EH (cell line): Measurements from ENCODE around the gene ABHD11.
"Not testable (repeated sequence)": the region's sequence is repeated elsewhere in the genome, so short reads cannot be mapped to it uniquely, and the experiment has no call there.

Experiments
- DNase-seq: peaks from one replicate; pipeline ENCODE4 v3.0.0-alpha.2; 2015; ENCODE audit warnings: low read depth

Gene ABHD11, protein sequence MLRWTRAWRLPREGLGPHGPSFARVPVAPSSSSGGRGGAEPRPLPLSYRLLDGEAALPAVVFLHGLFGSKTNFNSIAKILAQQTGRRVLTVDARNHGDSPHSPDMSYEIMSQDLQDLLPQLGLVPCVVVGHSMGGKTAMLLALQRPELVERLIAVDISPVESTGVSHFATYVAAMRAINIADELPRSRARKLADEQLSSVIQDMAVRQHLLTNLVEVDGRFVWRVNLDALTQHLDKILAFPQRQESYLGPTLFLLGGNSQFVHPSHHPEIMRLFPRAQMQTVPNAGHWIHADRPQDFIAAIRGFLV

DNA sequence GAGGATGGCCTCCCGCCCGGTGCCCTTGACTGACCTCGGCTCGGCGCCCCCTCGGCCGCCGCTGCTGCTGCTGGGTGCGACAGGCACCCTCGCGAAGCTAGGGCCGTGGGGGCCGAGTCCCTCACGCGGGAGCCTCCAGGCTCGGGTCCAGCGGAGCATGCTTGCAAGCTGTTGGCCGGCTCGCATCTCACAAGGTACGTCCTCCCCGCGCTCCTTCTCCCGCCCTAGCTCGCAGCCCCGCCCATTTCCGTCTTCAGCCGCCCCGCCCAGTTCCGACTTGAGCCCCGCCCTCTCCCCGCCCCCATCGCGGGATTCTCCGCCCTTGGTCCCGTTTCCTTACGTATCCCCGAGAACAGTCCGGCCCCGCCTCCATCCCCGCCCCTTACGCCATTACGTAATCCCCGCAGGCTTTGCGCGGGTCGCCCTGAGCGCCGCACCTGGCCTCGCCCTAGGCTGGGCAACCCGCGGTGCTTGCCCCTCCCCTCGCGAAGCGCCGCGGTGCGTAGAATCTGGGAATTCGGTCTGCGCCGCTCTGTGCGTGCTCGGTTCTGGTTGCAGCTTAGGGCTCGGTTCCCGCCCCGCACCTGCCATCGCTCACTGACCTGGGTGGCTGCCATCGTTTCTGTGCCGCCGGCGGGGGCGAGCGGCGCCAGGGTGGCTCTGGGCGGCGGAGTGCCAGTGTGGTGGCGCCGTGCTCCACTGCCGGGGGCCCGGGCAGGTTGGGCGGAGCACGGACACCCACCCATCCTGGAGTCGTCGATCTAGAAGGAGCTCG is at the start of gene ABHD11:
ABHD11 (minus strand) TSS at position 191 of the 775 bp plus-strand sequence; CDS start at position 159, 32 bp downstream.
- DNase-seq, result peak; percentile 92

- not testable (repeated sequence) for DNase-seq
Measured at GRCh38 chr7:73787786-73788048, 49.1 kb upstream of the ABHD11 start.

DNA sequence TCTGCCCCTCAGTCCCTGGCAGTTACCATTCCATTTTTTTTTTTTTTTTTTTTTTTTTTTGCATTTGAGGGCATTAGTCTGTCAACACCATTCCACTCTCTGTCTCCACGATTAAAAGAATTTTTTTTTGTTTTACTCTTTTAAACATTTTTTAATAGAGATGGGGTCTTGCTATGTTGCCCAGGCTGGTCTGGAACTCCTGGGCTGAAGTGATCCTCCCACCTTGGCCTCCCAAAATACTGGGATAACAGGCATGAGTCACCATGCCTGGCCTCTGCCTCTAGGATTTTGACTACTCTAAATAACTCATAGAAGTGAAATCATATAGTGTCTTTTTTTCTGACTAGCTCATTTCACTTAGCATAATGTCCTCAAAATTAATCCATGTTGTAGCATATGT is 48.0 kb upstream of the ABHD11 start:
- peak; percentile 3 for DNase-seq

- DNase-seq, result peak; percentile 17
Measured at GRCh38 chr7:73779517-73779916, 40.9 kb upstream of the ABHD11 start.

DNA sequence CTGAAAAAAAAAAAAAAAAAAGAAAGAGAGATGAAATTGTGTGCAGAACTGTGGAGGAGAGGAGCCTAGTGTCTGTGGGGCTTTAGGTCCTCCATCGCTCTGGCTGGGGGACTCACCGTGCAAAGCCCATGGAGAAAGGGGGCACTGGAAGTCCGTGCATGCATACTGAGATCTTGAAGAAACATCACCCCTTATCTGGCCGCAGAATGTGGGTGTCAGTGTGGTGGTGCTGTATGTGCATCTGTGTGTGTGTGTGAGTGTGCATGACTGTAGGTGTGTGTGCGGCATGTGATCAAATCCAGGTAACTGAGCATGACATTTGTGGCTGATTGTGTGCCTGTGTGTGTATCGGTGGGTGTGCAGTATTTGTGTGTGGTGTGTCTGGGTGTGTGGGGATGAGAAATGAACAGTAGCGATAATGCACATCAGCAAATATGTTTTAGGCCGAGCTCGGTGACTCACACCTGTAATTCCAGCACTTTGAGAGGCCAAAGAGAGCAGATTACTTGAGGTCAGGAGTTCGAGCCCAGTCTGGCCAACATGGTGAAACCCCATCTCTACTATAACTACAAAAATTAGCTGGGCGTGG is 40.3 kb upstream of the ABHD11 start:
- DNase-seq, result no peak

- DNase-seq, result peak; percentile 33
Measured at GRCh38 chr7:73774923-73775322, 36.3 kb upstream of the ABHD11 start.

GRCh38 chr7:73773700-73774517 is 35.3 kb upstream of the ABHD11 start:
- no peak for DNase-seq

- no peak for DNase-seq
Measured at GRCh38 chr7:73770860-73771670, 32.5 kb upstream of the ABHD11 start.

DNA sequence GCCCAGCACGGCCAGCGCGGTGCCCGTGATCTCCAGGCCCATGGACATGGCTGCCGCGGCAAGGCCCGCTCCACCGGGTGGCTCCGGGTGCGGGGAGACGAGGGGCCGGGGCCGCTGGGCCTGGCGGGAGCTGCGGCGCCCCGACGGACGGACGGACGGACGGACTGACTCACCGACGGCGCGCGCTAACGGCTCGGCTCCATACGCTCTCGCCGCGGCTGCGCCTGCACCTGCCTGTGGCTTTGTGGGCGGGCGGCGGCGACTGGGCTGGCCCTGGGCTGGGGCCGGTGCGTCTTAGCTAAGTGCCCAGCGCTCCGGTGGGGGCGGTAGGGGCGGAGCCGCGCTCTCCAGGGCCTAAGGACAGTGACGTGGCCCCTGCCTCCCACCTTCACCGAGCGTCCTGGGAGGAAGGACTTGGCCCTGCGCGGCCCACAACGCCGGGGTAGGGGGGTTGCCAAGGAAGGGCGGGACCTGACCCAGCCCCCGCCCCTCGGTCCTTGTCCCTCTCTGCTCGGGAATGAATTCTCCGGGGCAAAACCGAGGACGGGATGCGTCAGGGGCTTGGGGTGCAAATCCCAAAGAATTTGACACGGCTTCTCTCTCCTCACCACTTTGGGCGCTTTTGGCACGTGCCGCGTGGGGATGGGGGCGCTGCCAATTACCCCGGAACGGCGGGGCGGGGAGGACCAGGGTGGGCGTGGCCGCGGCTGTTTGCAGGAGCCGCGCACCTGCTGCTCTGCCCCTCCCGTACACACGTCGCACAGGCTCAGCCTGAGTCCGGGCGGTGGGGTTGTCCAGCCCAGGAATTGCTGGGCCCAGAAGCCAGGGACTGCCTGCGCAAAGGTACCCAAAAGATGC is 31.6 kb upstream of the ABHD11 start, which contains the start of gene CLDN3:
CLDN3 (minus strand) TSS at position 269 of the 858 bp plus-strand sequence; CDS start at position 48, 221 bp downstream.
- peak; percentile 9 for DNase-seq

- DNase-seq, result no peak
Measured at GRCh38 chr7:73769481-73770001, 30.9 kb upstream of the ABHD11 start.

DNA sequence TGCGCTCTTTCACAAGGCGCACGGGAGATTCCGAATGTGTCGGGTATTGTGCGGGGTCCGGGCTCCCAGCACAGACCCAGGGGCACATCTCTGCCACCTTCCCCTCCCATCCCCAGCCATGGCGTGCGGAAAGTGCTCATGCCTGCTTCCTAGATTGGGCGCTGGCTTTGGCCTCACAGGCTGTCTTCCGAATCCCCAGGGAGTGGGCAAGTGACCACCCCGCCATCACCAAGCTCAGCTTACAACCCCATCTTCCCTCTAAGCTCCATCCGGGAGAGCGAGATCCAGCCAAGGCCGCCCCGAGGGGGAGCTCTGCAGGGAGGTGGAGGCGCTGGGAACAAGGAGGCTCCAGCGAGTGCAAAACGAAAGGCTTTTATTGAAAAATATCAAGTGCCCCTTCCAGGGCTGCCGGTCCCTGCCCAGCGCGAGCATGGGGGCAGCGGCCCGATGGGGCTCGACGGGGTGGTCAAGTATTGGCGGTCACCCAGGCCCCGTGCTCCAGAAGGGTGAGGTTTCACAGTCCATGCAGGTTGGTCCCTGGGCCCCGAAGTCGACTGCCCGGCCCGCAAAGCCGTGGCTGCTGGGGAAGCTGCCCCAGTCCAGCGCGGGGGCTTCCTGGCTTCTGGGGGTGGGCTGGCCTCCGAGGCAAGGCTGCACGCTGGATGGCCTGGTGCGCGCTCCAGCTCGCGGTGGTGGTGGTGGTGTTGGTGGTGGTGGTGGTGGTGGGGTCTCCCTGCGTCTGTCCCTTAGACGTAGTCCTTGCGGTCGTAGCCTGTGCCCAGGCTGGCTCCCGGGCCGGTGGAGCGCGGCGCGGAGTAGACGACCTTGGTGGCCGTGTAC is 30.3 kb upstream of the ABHD11 start:
- DNase-seq, result peak; percentile 6

GRCh38 chr7:73766556-73767229 is 28.1 kb upstream of the ABHD11 start:
- no peak for DNase-seq

DNA sequence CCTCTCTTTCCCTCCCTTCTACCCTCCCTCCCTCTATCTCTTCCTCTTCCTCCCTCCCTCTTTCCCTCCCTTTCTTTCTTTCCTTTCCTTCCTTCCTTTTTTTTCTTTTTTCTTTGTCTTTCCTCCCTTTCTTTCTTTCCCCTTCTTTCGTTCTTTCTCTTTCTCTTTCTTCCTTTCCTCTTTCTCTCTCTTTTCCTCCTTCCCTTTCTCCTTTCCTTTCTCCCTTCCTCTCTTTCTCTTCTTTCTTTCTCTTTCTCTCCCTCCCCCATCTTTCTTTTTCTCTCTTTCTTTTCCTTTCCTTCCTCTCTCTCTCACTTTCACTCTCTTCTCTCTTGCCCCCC is 24.0 kb upstream of the ABHD11 start:
- DNase-seq, result no peak

DNA sequence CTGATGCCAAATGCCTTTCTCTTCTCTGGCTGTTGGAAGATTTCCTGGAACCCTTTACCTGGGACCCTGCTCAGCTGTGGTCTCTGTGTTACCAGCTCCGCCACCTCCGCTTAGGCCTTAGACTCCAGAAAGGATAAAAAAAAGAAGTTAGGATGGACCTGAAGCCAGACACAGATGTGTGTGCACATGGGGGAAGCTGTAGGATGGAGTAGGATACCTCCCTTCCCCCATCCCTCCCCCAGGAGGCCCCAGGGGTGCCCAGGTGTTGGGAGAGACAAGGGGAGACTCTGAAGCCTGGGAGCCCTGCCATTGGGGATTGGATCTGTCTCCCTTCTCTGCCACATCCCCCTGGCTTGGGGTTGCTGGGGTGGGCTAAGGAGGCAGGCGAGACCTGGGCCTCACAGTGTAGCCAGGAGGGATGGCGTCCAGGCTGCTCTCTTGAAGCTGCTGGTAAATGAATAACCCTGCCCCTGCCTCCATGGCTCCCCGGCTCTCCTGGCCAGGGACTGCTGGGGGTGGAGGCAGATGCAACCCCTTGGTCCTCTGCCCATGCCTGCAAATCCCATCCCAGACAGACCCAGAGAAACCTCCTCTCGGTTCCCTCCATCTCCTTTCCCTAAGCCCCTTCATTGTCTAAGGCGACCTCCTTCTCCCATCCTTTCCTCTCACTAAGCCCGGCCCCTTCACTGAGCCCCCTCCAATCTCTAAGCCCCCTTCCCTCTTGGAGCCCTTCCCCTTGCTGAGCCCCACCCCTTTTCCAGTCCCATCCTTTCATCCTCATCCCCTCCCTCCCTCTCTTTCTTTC is 23.5 kb upstream of the ABHD11 start:
- no peak for DNase-seq

- DNase-seq, result no peak
Measured at GRCh38 chr7:73758581-73759138, 20.1 kb upstream of the ABHD11 start.

- DNase-seq, result no peak
Measured at GRCh38 chr7:73749931-73750776, 11.6 kb upstream of the ABHD11 start.

DNA sequence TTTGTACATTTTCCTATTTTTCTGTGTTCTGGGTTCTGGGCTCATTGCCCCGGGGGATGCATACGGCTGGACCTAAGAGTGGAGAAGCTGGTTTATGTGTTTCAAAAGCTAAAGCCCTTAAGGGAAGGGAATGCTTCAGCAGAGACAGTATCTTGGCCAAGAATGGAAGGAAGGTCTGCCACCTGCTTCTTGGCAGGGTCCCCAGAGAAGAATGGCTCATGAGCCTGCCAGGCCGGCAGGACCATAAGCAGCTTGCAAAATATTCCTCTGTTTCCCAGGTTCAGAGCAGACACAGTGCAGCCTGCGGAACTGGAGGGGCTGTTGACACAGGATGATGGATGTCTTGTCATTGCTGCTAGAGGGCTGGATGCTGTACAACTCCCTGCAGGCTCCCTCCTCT is 7.8 kb upstream of the ABHD11 start:
- DNase-seq, result no peak
